HEK293 (cell line): ENCODE results near the gene ABCC2.

Experiments
- CTCF ChIP-seq: fragments of 450-650 bp; formaldehyde crosslinking; IDR thresholded peaks from 2 replicates; pipeline ENCODE4 v1.5.1; 2016; ENCODE audit warnings: missing biosample characterization, missing genetic modification characterization
- KLF10 ChIP-seq: fragments of 450-650 bp; IDR thresholded peaks from 2 replicates; pipeline ENCODE4 v1.5.1; 2018; ENCODE audit warnings: missing biosample characterization, mild to moderate bottlenecking, missing genetic modification characterization
- PBX3 ChIP-seq: sonication (generic); formaldehyde crosslinking; IDR thresholded peaks from 2 replicates; pipeline ENCODE4 v1.8.1; 2022; ENCODE audit warnings: mild to moderate bottlenecking, moderate library complexity, missing genetic modification reagents
- PRDM10 ChIP-seq: fragments of 450-650 bp; formaldehyde crosslinking; IDR thresholded peaks from 2 replicates; pipeline ENCODE4 v1.5.1; 2016; ENCODE audit warnings: missing biosample characterization, missing genetic modification characterization
- YY1 ChIP-seq: fragments of 450-650 bp; formaldehyde crosslinking; IDR thresholded peaks from 2 replicates; pipeline ENCODE4 v1.5.1; 2018; ENCODE audit warnings: missing biosample characterization, missing genetic modification characterization
- ZBTB21 ChIP-seq: fragments of 450-650 bp; formaldehyde crosslinking; IDR thresholded peaks from 2 replicates; pipeline ENCODE4 v1.5.1; 2017; ENCODE audit warnings: missing biosample characterization, missing genetic modification characterization
- ZNF114 ChIP-seq: fragments of 450-650 bp; formaldehyde crosslinking; IDR thresholded peaks from 2 replicates; pipeline ENCODE4 v1.5.0; 2017; ENCODE audit warnings: missing biosample characterization, missing genetic modification characterization
- ZNF274 ChIP-seq, 2 experiments: fragments of 200-500 bp in 1 of 2; fragments of 450-650 bp in 1 of 2; sonication (Bioruptor generic) in 1 of 2; formaldehyde crosslinking in 1 of 2; IDR thresholded peaks; 2 replicates each; pipeline versions ENCODE4 v1.5.1 to v1.6.1; 2014 to 2016; ENCODE audit warnings: borderline replicate concordance in 1 of 2, inconsistent platforms in 1 of 2, low read length in 1 of 2, missing biosample characterization in 1 of 2, missing genetic modification characterization in 1 of 2
- ZNF529 ChIP-seq: fragments of 450-650 bp; formaldehyde crosslinking; IDR thresholded peaks from 2 replicates; pipeline ENCODE4 v1.5.1; 2017; ENCODE audit warnings: missing genetic modification characterization, missing biosample characterization; ENCODE audit not compliant: insufficient replicate concordance
- ZNF677 ChIP-seq: fragments of 450-650 bp; IDR thresholded peaks from 2 replicates; pipeline ENCODE4 v1.5.0; 2018; ENCODE audit warnings: missing biosample characterization, mild to moderate bottlenecking, missing genetic modification characterization, moderate library complexity

- TF ChIP-seq PRDM10 (tag by site-specific recombination) = no peak
- TF ChIP-seq KLF10 (tag by site-specific recombination) = no peak
- TF ChIP-seq YY1 (tag by site-specific recombination) = no peak
- TF ChIP-seq ZBTB21 (tag by site-specific recombination) = 0 out of 2 replicates have a peak, but pooled peaks have one; percentile 26
- peak; percentile 87; the same call in 1 of the 2 replicates for TF ChIP-seq CTCF
- TF ChIP-seq PBX3 = no peak
- TF ChIP-seq ZNF529 = no peak
- TF ChIP-seq ZNF114 (tag by site-specific recombination) = no peak
- no peak for TF ChIP-seq ZNF677 (tag by site-specific recombination)
- TF ChIP-seq ZNF274 (IDR thresholded peaks at IDR 0.05; ENCODE audit: low read length) = no peak
- TF ChIP-seq ZNF274 (tag by site-specific recombination; IDR thresholded peaks at IDR 0.05; ENCODE audit: borderline replicate concordance) = no peak
Measured at GRCh38 chr10:99845837-99846382, 63.5 kb downstream of the ABCC2 start.
